ENCODE results near the gene DAD1.
"Not testable (repeated sequence)": the region's sequence is repeated elsewhere in the genome, so short reads cannot be mapped to it uniquely, and the experiment has no call there.

The DAD1 gene

DNA sequence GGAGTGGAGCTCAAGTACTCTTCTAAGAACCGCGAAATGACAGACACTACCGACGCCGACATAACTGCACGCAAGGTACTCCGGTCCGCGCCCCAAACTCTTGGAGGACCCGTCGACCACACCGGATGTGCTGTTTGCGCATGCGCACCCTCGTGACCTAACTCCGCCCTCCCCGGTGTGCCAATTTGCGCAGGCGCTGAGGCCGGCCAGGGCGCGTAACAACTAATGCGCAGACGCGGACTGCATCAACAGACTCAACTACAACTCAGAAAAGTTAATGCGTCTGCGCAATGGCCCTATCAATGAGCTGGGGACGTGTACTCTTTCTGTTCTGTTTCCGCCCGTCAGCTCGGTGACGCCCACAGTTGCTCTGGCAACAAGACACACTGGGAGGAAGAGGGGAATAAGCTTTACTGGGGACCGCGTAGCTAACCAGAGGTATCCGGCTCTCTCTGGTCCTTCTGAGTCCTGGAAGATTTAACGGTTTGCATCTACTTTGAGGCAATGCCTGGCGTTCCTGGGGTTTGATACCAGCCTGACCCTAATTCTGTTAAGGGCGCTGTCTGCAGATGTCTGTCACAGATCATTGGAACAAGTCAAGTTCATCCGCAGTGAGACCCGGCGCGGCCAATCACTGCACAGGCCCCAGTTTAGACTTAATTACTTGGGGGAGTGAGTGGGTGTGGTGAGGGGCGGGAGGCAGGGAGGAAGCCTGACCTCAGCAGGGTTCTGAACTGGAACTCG lies at the start of gene DAD1:
Gene DAD1 (minus strand): TSS at position 129 of the 744 bp plus-strand sequence. CDS start 67 bp downstream, at position 62.
- DNase-seq: peak; percentile 98

- DNase-seq: not testable (repeated sequence)
Observed at GRCh38 chr14:22635980-22636379, 47.0 kb upstream of the DAD1 start.

DNA sequence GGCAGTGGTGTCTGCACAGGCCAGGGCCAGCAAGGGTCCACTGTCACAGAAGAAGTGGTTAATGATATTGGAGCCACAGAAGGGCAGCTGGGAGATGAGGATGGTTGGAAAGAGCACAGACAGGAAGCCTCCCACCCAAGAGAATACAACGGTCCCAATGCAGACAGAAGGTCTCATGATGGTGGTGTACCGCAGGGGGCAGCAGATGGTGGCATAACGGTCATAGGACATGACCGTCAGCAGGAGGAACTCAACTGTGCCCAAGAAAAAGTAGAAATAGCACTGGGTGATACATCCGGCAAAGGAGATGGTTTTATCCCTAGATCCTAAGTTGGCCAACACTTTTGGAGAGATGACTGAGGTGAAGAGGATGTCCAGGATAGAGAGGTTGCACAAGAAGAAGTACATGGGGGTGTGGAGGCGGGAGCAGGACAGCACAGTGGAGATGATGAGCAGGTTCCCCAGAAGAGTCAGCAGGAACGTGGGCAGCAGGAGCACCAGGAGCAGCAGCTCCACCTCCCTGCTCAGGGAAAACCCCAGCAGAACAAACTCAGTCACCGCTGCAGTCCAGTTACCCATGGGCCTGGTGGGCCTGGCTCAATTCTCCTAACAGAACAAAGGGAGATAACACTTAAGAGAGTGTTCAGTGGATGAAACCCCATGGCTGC lies 45.3 kb upstream of the DAD1 start:
- DNase-seq: no peak

DNA sequence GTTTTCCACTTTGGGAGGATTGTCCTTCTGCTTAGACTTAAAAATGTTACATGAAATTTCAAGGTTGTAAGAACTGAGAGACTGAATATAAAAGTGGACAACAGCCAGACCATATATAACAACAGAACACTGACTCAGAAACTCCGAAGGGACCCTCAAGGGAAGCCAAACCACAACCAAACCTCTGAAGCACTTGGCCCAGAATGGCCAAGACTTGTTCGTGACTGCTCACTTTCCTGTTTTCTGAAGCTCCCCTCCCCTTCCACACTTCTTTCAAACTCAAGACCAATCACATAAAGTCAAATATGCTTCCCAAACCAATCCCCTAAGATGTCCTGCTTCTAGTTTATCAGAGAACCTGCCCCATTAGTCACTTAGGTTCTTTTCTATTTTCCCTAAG lies 41.5 kb upstream of the DAD1 start:
- DNase-seq: no peak

GRCh38 chr14:22630066-22630465 lies 41.0 kb upstream of the DAD1 start:
- no peak for DNase-seq

DNA sequence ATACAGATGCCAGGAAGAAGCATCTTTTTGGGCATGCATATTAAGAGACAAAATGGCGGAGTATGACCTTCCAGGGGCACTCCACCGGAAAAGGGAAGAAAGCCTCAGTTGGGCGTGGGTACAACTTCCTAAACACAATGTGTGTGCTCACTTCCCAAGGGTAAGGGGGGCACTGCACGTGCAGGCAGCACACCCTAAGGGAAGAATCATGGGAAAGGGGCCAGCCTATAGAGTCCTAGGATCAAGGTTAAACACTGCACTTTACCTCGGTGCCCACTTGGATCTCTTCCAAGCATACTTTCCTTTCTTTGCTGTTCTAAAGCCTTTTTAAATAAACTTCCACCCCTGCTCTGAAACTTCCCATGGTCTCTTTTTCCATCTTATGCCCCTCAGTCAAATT lies 40.3 kb upstream of the DAD1 start:
- DNase-seq: no peak

GRCh38 chr14:22627506-22628263 lies 38.7 kb upstream of the DAD1 start:
- no peak for DNase-seq

- no peak for DNase-seq
Observed at GRCh38 chr14:22626590-22626989, 37.6 kb upstream of the DAD1 start.

- DNase-seq: no peak
Observed at GRCh38 chr14:22623047-22623446, 34.0 kb upstream of the DAD1 start.

- DNase-seq: no peak
Observed at GRCh38 chr14:22622255-22622654, 33.2 kb upstream of the DAD1 start.

- DNase-seq: not testable (repeated sequence)
Observed at GRCh38 chr14:22615765-22616164, 26.7 kb upstream of the DAD1 start.

DNA sequence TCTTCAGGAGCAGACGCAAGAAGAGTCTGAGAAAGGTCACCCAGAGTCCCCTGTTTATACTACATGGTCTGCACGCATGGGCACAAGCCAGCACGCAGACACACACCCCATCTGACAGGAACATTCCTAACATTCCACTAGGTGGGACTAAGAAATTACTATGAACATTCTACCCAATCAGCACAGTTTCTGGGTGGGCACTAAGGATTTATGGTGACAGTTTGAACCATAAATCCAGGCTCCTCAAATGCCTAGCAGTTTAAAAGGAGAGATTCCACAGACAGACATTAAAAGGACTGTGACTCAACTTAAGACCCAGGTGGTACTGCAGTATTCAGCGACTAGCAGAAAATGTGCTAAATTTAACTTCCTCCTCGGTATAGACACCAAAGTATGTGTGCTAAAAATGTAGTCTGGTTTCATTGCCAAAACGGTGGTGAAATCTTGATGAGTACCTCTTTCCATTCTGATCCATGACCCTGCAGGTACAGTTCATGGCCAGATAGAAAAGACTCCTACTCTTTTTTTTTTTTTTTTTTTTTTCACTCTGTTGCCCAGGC lies 25.3 kb upstream of the DAD1 start:
- no peak for DNase-seq

DNA sequence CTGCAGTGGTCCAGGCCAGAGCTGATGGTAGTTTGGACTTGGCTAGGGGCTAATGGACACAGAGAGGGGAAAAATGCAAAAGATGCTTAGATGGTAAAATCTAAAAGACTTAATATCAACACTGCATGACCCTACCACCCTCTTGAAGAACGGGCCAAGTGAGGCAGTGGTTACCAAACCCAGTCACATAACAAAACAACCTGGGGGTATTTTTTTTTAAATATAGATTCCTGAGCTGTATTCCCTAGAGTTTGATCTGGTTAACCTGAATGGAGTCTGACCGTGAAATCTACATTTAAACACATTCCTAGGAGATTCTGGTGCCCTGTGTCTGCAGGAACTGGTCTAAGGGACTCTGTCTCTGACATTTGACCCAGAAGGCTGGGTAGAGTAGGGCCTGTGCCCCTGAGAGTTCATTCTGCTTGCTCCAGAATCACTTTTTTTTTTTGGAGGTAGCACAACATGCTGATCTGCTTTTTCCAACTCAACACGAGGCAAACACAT lies 24.8 kb upstream of the DAD1 start:
- no peak for DNase-seq

GRCh38 chr14:22613106-22613695 lies 24.2 kb upstream of the DAD1 start:
- DNase-seq: no peak

- no peak for DNase-seq
Observed at GRCh38 chr14:22610931-22611330, 21.9 kb upstream of the DAD1 start.

GRCh38 chr14:22607291-22607690 lies 18.3 kb upstream of the DAD1 start:
- DNase-seq: no peak

DNA sequence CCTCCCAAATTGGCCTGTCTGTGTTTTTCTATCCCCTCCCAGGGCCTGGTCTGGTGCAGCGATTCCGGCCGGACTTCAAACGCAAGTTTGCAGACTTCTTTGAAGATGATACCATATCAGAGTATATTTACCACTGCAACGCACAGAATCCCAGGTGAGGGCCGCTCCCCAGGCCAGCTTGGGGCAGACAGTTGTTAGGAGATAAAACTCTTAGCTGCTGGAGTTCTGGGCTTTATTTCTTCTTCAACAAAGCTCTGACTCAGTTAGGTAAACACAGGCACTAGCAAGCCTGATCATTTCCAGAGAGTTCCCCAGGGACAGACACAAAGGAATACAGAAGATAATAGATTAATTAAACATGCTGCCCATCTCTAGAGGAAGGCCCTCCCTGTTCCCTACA lies 17.4 kb upstream of the DAD1 start:
- DNase-seq: peak; percentile 67

- DNase-seq: no peak
Observed at GRCh38 chr14:22602862-22603261, 13.8 kb upstream of the DAD1 start.

DNA sequence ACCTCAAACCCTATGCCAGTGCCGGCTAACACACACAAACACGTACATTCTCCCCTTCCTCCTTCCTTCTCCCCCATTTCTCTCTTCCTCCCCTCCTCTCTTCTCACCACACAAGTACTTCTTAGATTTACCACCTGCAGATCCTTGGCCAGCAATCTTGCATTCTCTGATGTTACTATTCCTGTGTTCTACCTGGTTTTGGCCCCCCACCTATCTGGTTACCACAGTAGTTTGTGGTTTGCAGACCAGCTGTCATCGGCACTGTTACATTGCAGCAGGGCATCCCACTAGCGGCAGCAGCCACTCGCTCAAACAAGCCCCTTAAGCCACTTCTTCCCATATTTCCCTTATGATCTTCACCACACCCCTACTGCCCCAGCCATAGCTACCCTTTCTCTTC lies 13.0 kb upstream of the DAD1 start:
- no peak for DNase-seq

GRCh38 chr14:22601456-22601855 lies 12.4 kb upstream of the DAD1 start:
- no peak for DNase-seq

DNA sequence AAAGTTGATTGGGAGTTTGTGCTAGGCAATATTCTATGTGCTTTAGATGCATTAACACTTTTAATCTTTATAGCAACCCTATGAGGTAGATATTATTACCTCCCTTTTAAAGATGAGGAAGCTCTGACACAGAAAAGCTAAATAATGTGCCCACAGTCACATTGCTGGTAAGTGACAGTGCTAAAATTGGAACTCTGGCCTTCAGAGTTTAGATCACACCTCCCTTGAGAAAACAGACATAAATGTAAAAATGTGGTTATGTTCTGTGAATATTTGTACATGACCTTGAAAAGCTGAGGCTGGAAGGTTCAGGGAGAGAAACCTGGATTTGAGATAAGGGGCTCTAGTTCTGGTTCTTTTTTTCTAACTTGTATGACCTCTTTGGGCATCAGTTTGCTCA lies 11.0 kb upstream of the DAD1 start:
- DNase-seq: no peak

GRCh38 chr14:22599349-22599748 lies 10.3 kb upstream of the DAD1 start:
- DNase-seq: no peak

GRCh38 chr14:22598896-22599244 lies 9.8 kb upstream of the DAD1 start:
- DNase-seq: no peak

Data from NCI-H146 (cell line).